Heart left ventricle (tissue), 16 donors: ENCODE measurements around the gene MGST3. TPM values are rescaled to one million over a fixed set of nuclear protein-coding genes. Genes with fewer than 3 reads are reported as not detected.

ENCODE experiments used
- ATAC-seq, 4 donors: fragments of 200-7000 bp; cut with Tn5 transposase; one replicate each; pipeline ENCODE4 v1.9.1; 2020 to 2022; ENCODE audit warnings: moderate library complexity in 4 of 4, mild to moderate bottlenecking in 3 of 4, moderate number of reproducible peaks in 1 of 4
- DNase-seq, 5 donors: peaks; one replicate each; pipeline ENCODE4 v3.0.0-alpha.2; 2020
- H3K27ac ChIP-seq, 12 donors: fragments of 200-600 bp; sonication (generic) in 4 of 12; one replicate each; pipeline versions ENCODE4 v1.5.0 to v1.8.0; 2016 to 2022; ENCODE audit warnings: mild to moderate bottlenecking in 2 of 12
- H3K27me3 ChIP-seq, 9 donors: fragments of 200-600 bp; sonication (generic) in 2 of 9; one replicate each; pipeline versions ENCODE4 v1.5.1 to v1.8.0; 2016 to 2022; ENCODE audit warnings: mild to moderate bottlenecking in 3 of 9
- H3K36me3 ChIP-seq, 9 donors: fragments of 200-600 bp; sonication (generic) in 2 of 9; one replicate each; pipeline versions ENCODE4 v1.5.0 to v1.8.0; 2018 to 2022; ENCODE audit warnings: mild to moderate bottlenecking in 2 of 9
- H3K4me1 ChIP-seq, 12 donors: fragments of 200-600 bp; sonication (generic) in 4 of 12; one replicate each; pipeline versions ENCODE4 v1.5.0 to v1.8.0; 2016 to 2022; ENCODE audit warnings: mild to moderate bottlenecking in 3 of 12
- H3K4me3 ChIP-seq, 12 donors: fragments of 200-600 bp; sonication (generic) in 4 of 12; one replicate each; pipeline versions ENCODE4 v1.5.0 to v1.8.0; 2017 to 2022; ENCODE audit warnings: mild to moderate bottlenecking in 9 of 12, moderate library complexity in 4 of 12
- H3K9me3 ChIP-seq, 12 donors: fragments of 200-600 bp; sonication (generic) in 4 of 12; one replicate each; pipeline versions ENCODE4 v1.5.0 to v1.8.0; 2016 to 2022; ENCODE audit warnings: mild to moderate bottlenecking in 1 of 12
- POLR2A ChIP-seq, 2 donors: fragments of 450-650 bp; IDR thresholded peaks; one replicate each; pipeline ENCODE4 v1.6.1; 2017; ENCODE audit warnings: antibody characterized with exemption in 2 of 2, mild to moderate bottlenecking in 2 of 2, moderate library complexity in 2 of 2
- WGBS, 4 donors: extraction: QIAGEN DNeasy Blood & Tissue Kit in 2 of 4; methylation state at CpG; one replicate each; pipeline versions ENCODE4 v1.1.5 to v1.1.7; 2013 to 2018; 5-methylcytosine and 5-hydroxymethylcytosine counted together
- intact Hi-C, 10 donors: fragments of 100-400 bp; cut with DNase I; formaldehyde crosslinking; loops; one replicate each; pipeline versions ENCODE4 v1.11.1 to v1.14.2; 2022
- polyA plus RNA-seq, 2 donors: library from polyadenylated mRNA; stranded (reverse); fragments of 200-250 nt; gene quantifications; one replicate each; pipeline ENCODE4 v1.2.3, GENCODE V29; 2013
- total RNA-seq, 9 donors: library from RNA; depleted of rRNA in 2 of 9; stranded (reverse); fragments of >200 nt in 2 of 9; fragmentation: NEBNext Ultra II Directional in 3 of 9; extraction: Animal tissue kit (Norgen Biotek cat#: 25700) in 3 of 9; gene quantifications; one replicate each; pipeline versions ENCODE4 v1.1.0 to v1.2.4, GENCODE V29; 2016 to 2023
- TF ChIP-seq, protein P1 (sequence below), 12 donors: fragments of 200-600 bp; sonication (generic) in 4 of 12; IDR thresholded peaks; one replicate each; pipeline versions ENCODE4 v1.5.0 to v1.8.0; 2018 to 2022; ENCODE audit warnings: antibody characterized with exemption in 12 of 12, mild to moderate bottlenecking in 5 of 12
- donor health status: ischemic (EF 13 %, LVEDD 7.1; RV severe dilation, severe dysfunction).
- donor health status: healthy with polysubstance abuse.
- donor health status: DM: no; HTN: yes; CAD: no.
- donor health status: DM: no; HTN: no; CAD: no.
- donor health status: ischemic (EF 25% LVEDD 6.9; RV normal size, moderate dysfunction).
- donor health status: ischemic (EF 25% LVEDD 5.7; RV mildly dilated, moderate dysfunction).
- donor health status: healthy.
- donor health status: DM: yes; HTN: yes; CAD: no.
- donor health status: ischemic (EF 35%, LVEDD 5.7; RV mildly dilated, moderate dysfunction).
- donor health status: nonischemic (EF 11% LVEDD 7.7; RV severe dilation, severe dysfunction).
- donor health status: DM: yes; HTN: yes; CAD: no.
- donor health status: PGD.
- donor health status: ischemic (EF 29% LVEDD 5.4; RV normal size, mild dysfunction).
- donor health status: nonischemic (EF 23%, LVEDD 6.1; RV moderate dilation, normal function).

MGST3 gene
- total and polyA plus RNA-seq, 11 donors, result 399 to 1,314 (median 747) TPM

- intact Hi-C loops, result no loop called here
- Histone ChIP-seq H3K9me3 (no peaks in the 10 kb centered on the region), H3K27me3 (no peaks in the 10 kb centered on the region), H3K36me3 (peaks cover 0 to 48% (median 23%) of the 10 kb centered on the region in 9 donors), H3K4me1 (peaks cover 13 to 86% (median 65%) of the 10 kb centered on the region in 12 donors), H3K27ac (no peak overlapping the region), H3K4me3 (no peak overlapping the region)
- 31 to 42% (median 38%) methylated on average over 2 of the region's 2 CpGs for WGBS, 4 donors
- no peak for DNase-seq
- TF ChIP-seq, protein P1, sequence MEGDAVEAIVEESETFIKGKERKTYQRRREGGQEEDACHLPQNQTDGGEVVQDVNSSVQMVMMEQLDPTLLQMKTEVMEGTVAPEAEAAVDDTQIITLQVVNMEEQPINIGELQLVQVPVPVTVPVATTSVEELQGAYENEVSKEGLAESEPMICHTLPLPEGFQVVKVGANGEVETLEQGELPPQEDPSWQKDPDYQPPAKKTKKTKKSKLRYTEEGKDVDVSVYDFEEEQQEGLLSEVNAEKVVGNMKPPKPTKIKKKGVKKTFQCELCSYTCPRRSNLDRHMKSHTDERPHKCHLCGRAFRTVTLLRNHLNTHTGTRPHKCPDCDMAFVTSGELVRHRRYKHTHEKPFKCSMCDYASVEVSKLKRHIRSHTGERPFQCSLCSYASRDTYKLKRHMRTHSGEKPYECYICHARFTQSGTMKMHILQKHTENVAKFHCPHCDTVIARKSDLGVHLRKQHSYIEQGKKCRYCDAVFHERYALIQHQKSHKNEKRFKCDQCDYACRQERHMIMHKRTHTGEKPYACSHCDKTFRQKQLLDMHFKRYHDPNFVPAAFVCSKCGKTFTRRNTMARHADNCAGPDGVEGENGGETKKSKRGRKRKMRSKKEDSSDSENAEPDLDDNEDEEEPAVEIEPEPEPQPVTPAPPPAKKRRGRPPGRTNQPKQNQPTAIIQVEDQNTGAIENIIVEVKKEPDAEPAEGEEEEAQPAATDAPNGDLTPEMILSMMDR (IDR thresholded peaks at IDR 0.05), result no peak
- TF ChIP-seq POLR2A (IDR thresholded peaks at IDR 0.05), result no peak
- ATAC-seq, result no peak
Observed at GRCh38 chr1:165641231-165641987, 10.4 kb downstream of the MGST3 start.

DNA sequence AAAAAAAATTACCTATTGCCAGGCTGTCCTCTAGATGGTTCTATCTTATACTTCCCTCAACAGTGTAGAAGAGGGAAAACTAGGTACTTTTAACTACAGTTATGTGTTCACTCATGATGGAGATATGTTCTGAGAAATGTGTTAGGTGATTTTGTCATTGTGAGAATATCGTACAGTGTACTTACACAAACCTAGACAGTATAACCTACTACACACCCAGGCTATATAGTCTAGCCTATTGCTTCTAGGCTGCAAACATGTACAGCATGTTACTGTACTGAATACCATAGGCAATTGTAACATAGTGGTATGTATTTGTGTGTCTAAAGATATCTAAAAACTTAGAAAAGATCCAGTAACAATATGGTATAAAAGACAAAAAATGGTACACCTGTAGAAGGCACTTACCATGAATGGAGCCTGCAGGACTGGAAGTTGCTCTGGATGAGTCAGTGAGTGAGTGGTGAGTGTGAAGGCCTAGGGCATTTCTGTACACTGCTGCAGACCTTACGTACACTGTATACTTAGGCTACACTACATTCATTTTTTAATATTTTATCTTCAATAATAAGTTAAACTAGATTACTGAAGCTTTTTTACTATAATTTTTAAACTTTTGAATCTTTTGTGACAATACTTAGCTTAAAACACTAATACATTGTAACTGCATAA, 13.2 kb downstream of the MGST3 start:
- 43 to 67% (median 56%) methylated on average over 2 of the region's 2 CpGs for WGBS, 4 donors
- Histone ChIP-seq H3K4me1 (peaks cover 9 to 86% (median 62%) of the 10 kb centered on the region in 12 donors), H3K27ac (no peak overlapping the region), H3K9me3 (no peaks in the 10 kb centered on the region), H3K27me3 (no peaks in the 10 kb centered on the region), H3K36me3 (peaks cover 0 to 37% (median 13%) of the 10 kb centered on the region in 9 donors), H3K4me3 (no peak overlapping the region)
- intact Hi-C loops, result no loop called here
- no peak for TF ChIP-seq POLR2A (IDR thresholded peaks at IDR 0.05)
- TF ChIP-seq, protein P1 (IDR thresholded peaks at IDR 0.05), result no peak
- no peak for DNase-seq
- no peak for ATAC-seq

DNA sequence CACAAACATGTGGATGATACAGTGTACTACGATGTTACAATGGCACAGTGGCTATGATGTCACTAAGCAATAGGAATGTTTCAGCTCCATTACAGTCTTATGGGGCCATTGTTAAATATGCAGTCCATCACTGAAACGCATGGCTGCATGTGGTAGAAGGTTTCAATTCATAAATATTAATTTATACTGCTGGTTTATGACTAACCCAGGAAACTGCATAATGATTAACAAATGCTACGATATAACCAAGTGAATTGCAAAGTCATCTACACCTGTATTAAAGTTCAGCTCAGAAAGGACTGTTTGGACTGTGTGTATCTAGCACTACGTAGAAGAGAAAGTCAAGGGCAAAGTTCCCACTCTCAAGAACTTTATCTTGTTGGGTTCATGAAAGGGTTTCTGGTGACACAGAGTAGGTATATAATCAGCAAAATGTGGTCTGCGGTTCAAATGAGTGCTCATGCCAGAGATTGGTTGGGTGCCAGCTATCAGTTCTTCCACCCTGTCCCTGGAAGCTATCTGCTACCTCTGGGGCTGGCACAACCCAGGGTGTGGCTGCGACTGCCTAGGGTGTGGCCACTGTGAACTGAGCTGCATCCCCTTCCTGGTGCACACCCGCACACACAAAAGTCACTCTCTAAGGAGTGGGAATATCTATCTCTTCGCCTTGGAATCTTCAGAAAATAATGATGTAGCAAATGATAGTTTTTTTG, 14.8 kb downstream of the MGST3 start:
- intact Hi-C loops, result no loop called here
- Histone ChIP-seq H3K27me3 (no peaks in the 10 kb centered on the region), H3K36me3 (peaks cover 0 to 37% (median 14%) of the 10 kb centered on the region in 9 donors), H3K9me3 (no peaks in the 10 kb centered on the region), H3K4me1 (peaks cover 9 to 82% (median 57%) of the 10 kb centered on the region in 12 donors), H3K27ac (peak overlapping the region in 3 of 12 donors; percentile 8 to 39 (median 23)), H3K4me3 (no peak overlapping the region)
- no peak for TF ChIP-seq POLR2A (IDR thresholded peaks at IDR 0.05)
- TF ChIP-seq, protein P1 (IDR thresholded peaks at IDR 0.05), result no peak
- WGBS, 4 donors, result 42 to 49% (median 48%) methylated on average over 8 of the region's 8 CpGs
- peak in 4 of 5 donors; percentile 32 to 59 (median 43) for DNase-seq
- peak; percentile 55 to 72 (median 68) for ATAC-seq

GRCh38 chr1:165647517-165647916, 16.5 kb downstream of the MGST3 start:
- ATAC-seq, result no peak
- H3K4me1 ChIP-seq, result peaks cover 9 to 77% (median 42%) of the 10 kb centered on the region in 12 donors

More at GRCh38 chr1:165647517-165647916, 16.5 kb downstream of the MGST3 start:
- DNase-seq, result no peak
- Histone ChIP-seq H3K27ac (peak overlapping the region in 3 of 12 donors; percentile 2 to 25 (median 13)), H3K4me3 (no peak overlapping the region), H3K36me3 (peaks cover 0 to 49% (median 30%) of the 10 kb centered on the region in 9 donors), H3K9me3 (no peaks in the 10 kb centered on the region), H3K27me3 (no peaks in the 10 kb centered on the region)
- TF ChIP-seq, protein P1 (IDR thresholded peaks at IDR 0.05), result no peak
- no peak for TF ChIP-seq POLR2A (IDR thresholded peaks at IDR 0.05)
- intact Hi-C loops, result no loop called here
